ENCODE data around the gene PKD2L1. TPM values are rescaled to one million over a fixed set of nuclear protein-coding genes. Genes with fewer than 3 reads are reported as not detected.
"Not testable (repeated sequence)": the region's sequence is repeated elsewhere in the genome, so short reads cannot be mapped to it uniquely, and the experiment has no call there.

PKD2L1 gene
- polyA plus RNA-seq, 1 experiment = not detected

GRCh38 chr10:100291356-100291755, 38.7 kb downstream of the PKD2L1 start:
- DNase-seq (ENCODE audit: low read depth, low spot score) = no peak
- no peak for TF ChIP-seq CTCF (IDR thresholded peaks at IDR 0.05; ENCODE audit: low read depth, low read length)
- H3K27ac ChIP-seq (ENCODE audit: low read depth, low read length) = no peak overlapping the region
- ChIA-PET CTCF (interaction anchor here (1.4 kb wide), 1 partner anchor 13 kb away, joined by 4 read pairs; no protein-coding TSS in a partner anchor), POLR2A (no interaction called here)
- no peaks in the 10 kb centered on the region; the same call in 1 of the 2 replicates for H3K9me3 ChIP-seq (ENCODE audit: control insufficient read depth, insufficient read depth, low read length)
- peaks cover 17% of the 10 kb centered on the region for H3K27me3 ChIP-seq (ENCODE audit: control insufficient read depth, insufficient read depth, low read length)
- H3K4me3 ChIP-seq (ENCODE audit: low read depth, low read length) = no peak overlapping the region

GRCh38 chr10:100289641-100290040, 40.4 kb downstream of the PKD2L1 start:
- H3K27ac ChIP-seq (ENCODE audit: low read depth, low read length) = no peak overlapping the region
- ChIA-PET CTCF (no interaction called here), POLR2A (no interaction called here)
- no peak overlapping the region for H3K4me3 ChIP-seq (ENCODE audit: low read depth, low read length)
- no peak for TF ChIP-seq CTCF (IDR thresholded peaks at IDR 0.05; ENCODE audit: low read depth, low read length)
- H3K9me3 ChIP-seq (ENCODE audit: control insufficient read depth, insufficient read depth, low read length) = no peaks in the 10 kb centered on the region; the same call in 1 of the 2 replicates
- peaks cover 17% of the 10 kb centered on the region for H3K27me3 ChIP-seq (ENCODE audit: control insufficient read depth, insufficient read depth, low read length)
- DNase-seq (ENCODE audit: low read depth, low spot score) = no peak

- Histone ChIP-seq H3K4me3 (ENCODE audit: low read depth, low read length) (no peak overlapping the region), H3K27me3 (ENCODE audit: control insufficient read depth, insufficient read depth, low read length) (peaks cover 14% of the 10 kb centered on the region), H3K27ac (ENCODE audit: low read depth, low read length) (no peak overlapping the region), H3K9me3 (ENCODE audit: control insufficient read depth, insufficient read depth, low read length) (no peaks in the 10 kb centered on the region; the same call in 1 of the 2 replicates)
- ChIA-PET POLR2A (no interaction called here), CTCF (no interaction called here)
- no peak for DNase-seq (ENCODE audit: low read depth, low spot score)
- no peak for TF ChIP-seq CTCF (IDR thresholded peaks at IDR 0.05; ENCODE audit: low read depth, low read length)
Observed at GRCh38 chr10:100288196-100288595, 41.8 kb downstream of the PKD2L1 start.

GRCh38 chr10:100287756-100288155, 42.3 kb downstream of the PKD2L1 start:
- Histone ChIP-seq H3K27me3 (ENCODE audit: control insufficient read depth, insufficient read depth, low read length) (peaks cover 10% of the 10 kb centered on the region), H3K27ac (ENCODE audit: low read depth, low read length) (no peak overlapping the region), H3K9me3 (ENCODE audit: control insufficient read depth, insufficient read depth, low read length) (no peaks in the 10 kb centered on the region; the same call in 1 of the 2 replicates), H3K4me3 (ENCODE audit: low read depth, low read length) (no peak overlapping the region)
- ChIA-PET POLR2A (no interaction called here), CTCF (no interaction called here)
- DNase-seq (ENCODE audit: low read depth, low spot score) = no peak
- no peak for TF ChIP-seq CTCF (IDR thresholded peaks at IDR 0.05; ENCODE audit: low read depth, low read length)

- ChIA-PET POLR2A (interaction anchor here (1.0 to 1.6 kb wide), 4 partner anchors 19 to 87 kb away, joined by 3 to 7 read pairs (median 4); partner anchors contain the start of genes CWF19L1 and SCD), CTCF (interaction anchor here (0.8 to 1.8 kb wide), 6 partner anchors 17 to 232 kb away, joined by 3 to 7 read pairs (median 4); no protein-coding TSS in a partner anchor)
Observed at GRCh38 chr10:100286051-100287033, 43.7 kb downstream of the PKD2L1 start, which contains the start of gene BLOC1S2. Gene BLOC1S2 (minus strand): TSS chr10:100286680. CDS start chr10:100286659, 21 bp downstream.

GRCh38 chr10:100285326-100285725, 44.7 kb downstream of the PKD2L1 start:
- not testable (repeated sequence) for DNase-seq (ENCODE audit: low read depth, low spot score); H3K27me3 ChIP-seq (ENCODE audit: control insufficient read depth, insufficient read depth, low read length); H3K9me3 ChIP-seq (ENCODE audit: control insufficient read depth, insufficient read depth, low read length)
- ChIA-PET POLR2A (interaction anchor here (1.0 to 1.6 kb wide), 2 partner anchors 20 to 88 kb away, joined by 3 to 7 read pairs; no protein-coding TSS in a partner anchor), CTCF (interaction anchor here (0.8 kb wide), 1 partner anchor 198 kb away, joined by 3 read pairs; no protein-coding TSS in a partner anchor)
- Histone ChIP-seq H3K27ac (ENCODE audit: low read depth, low read length) (peak overlapping the region; percentile 90), H3K4me3 (ENCODE audit: low read depth, low read length) (peak overlapping the region; percentile 98)

More at GRCh38 chr10:100286051-100287033, 43.7 kb downstream of the PKD2L1 start, which contains the start of gene BLOC1S2:
- peaks cover 4% of the 10 kb centered on the region for H3K27me3 ChIP-seq (ENCODE audit: control insufficient read depth, insufficient read depth, low read length)
- H3K9me3 ChIP-seq (ENCODE audit: control insufficient read depth, insufficient read depth, low read length) = no peaks in the 10 kb centered on the region; the same call in 1 of the 2 replicates
- TF ChIP-seq CTCF (IDR thresholded peaks at IDR 0.05; ENCODE audit: low read depth, low read length) = 0 out of 2 replicates have a peak, but pooled peaks have one; percentile 10
- H3K27ac ChIP-seq (ENCODE audit: low read depth, low read length) = peak within 1 kb of the TSS; percentile 90
- peak within 1 kb of the TSS; percentile 98 for H3K4me3 ChIP-seq (ENCODE audit: low read depth, low read length)
- peak; percentile 78 for DNase-seq (ENCODE audit: low read depth, low spot score)
